KBM-7 (cell line): ENCODE results near the gene G6PD.
A peak's percentile ranks its signal among the peaks of the same experiment; 100 is the strongest.
"Not testable (repeated sequence)": the region's sequence is repeated elsewhere in the genome, so short reads cannot be mapped to it uniquely, and the experiment has no call there.

ENCODE experiments used
- DNase-seq: peaks from one replicate; pipeline ENCODE4 v3.0.0-alpha.2; 2015
- in situ Hi-C: fragments of 300-500 bp; cut with MboI; formaldehyde crosslinking; loops from 2 replicates; pipeline ENCODE4 v1.14.3; 2020; ENCODE audit warnings: low sequenced_read_pairs, low pct_unique_long_range_greater_than_20kb, mixed read lengths

The G6PD gene

GRCh38 chrX:154546354-154547244, at the start of gene G6PD:
Gene G6PD (minus strand): TSS chrX:154546846. CDS start chrX:154546155, 691 bp downstream.
- no peak for DNase-seq
- in situ Hi-C loops, result no loop called here

- DNase-seq, result no peak
- in situ Hi-C loops, result no loop called here
Observed at GRCh38 chrX:154595559-154596249, 49.1 kb upstream of the G6PD start.

GRCh38 chrX:154594491-154594890, 47.8 kb upstream of the G6PD start:
- in situ Hi-C loops, result no loop called here
- no peak for DNase-seq

- in situ Hi-C loops, result no loop called here
- no peak for DNase-seq
Observed at GRCh38 chrX:154593201-154593600, 46.6 kb upstream of the G6PD start.

GRCh38 chrX:154592505-154592904, 45.9 kb upstream of the G6PD start:
- in situ Hi-C loops, result no loop called here
- no peak for DNase-seq

- in situ Hi-C loops, DNase-seq: not testable (repeated sequence)
Observed at GRCh38 chrX:154590415-154590814, 43.8 kb upstream of the G6PD start.

GRCh38 chrX:154584585-154585183, 38.0 kb upstream of the G6PD start, which contains the start of gene CTAG1A:
Gene CTAG1A (plus strand): TSS chrX:154585133. CDS start chrX:154585207, 74 bp downstream.
- DNase-seq, in situ Hi-C loops: not testable (repeated sequence)

- in situ Hi-C loops, DNase-seq: not testable (repeated sequence)
Observed at GRCh38 chrX:154582994-154583393, 36.3 kb upstream of the G6PD start.

GRCh38 chrX:154575076-154575475, 28.4 kb upstream of the G6PD start:
- in situ Hi-C loops, DNase-seq: not testable (repeated sequence)

GRCh38 chrX:154573061-154573460, 26.4 kb upstream of the G6PD start:
- DNase-seq, in situ Hi-C loops: not testable (repeated sequence)

- not testable (repeated sequence) for DNase-seq
Observed at GRCh38 chrX:154570361-154570760, 23.7 kb upstream of the G6PD start.

GRCh38 chrX:154562295-154562694, 15.6 kb upstream of the G6PD start:
- in situ Hi-C loops, DNase-seq: not testable (repeated sequence)

More at GRCh38 chrX:154570361-154570760, 23.7 kb upstream of the G6PD start:
- in situ Hi-C loops, result not testable (repeated sequence)

- in situ Hi-C loops, DNase-seq: not testable (repeated sequence)
Observed at GRCh38 chrX:154560326-154560725, 13.7 kb upstream of the G6PD start.

- in situ Hi-C loops, DNase-seq: not testable (repeated sequence)
Observed at GRCh38 chrX:154558896-154559295, 12.2 kb upstream of the G6PD start.

- in situ Hi-C loops, DNase-seq: not testable (repeated sequence)
Observed at GRCh38 chrX:154558060-154558690, 11.5 kb upstream of the G6PD start.

GRCh38 chrX:154552112-154552806, 5.6 kb upstream of the G6PD start:
- peak; percentile 31 for DNase-seq
- in situ Hi-C loops, result not testable (repeated sequence)

- in situ Hi-C loops, result no loop called here
- no peak for DNase-seq
Observed at GRCh38 chrX:154549766-154550165, 3.1 kb upstream of the G6PD start.

GRCh38 chrX:154548028-154548316, 1.3 kb upstream of the G6PD start:
- in situ Hi-C loops, result no loop called here
- DNase-seq, result no peak
